Ovary (tissue), 3 donors: ENCODE data around the gene AUH.

Experiments used
- CTCF ChIP-seq, 3 donors: fragments of 450-650 bp in 2 of 3; fragments of 200-600 bp in 1 of 3; IDR thresholded peaks; one replicate each; pipeline versions ENCODE4 v1.5.1 to v1.8.0; 2016 to 2022; ENCODE audit warnings: antibody characterized with exemption in 3 of 3, mild to moderate bottlenecking in 1 of 3
- POLR2A ChIP-seq: fragments of 450-650 bp; IDR thresholded peaks from one replicate; pipeline ENCODE4 v1.6.1; 2017; ENCODE audit warnings: antibody characterized with exemption, mild to moderate bottlenecking, moderate library complexity
- donor health status: DM: no; HTN: no; CAD: no.

- TF ChIP-seq POLR2A (no peak), CTCF (IDR thresholded peaks at IDR 0.05) (no peak)
These were observed 176.4 kb downstream of the AUH start for GRCh38 chr9:91185193-91185886.
